HepG2 (cell line): ENCODE measurements around the gene WDR37. TPM values are rescaled to one million over a fixed set of nuclear protein-coding genes. Genes with fewer than 3 reads are reported as not detected.

Source experiments
- ATAC-seq: fragments of 200-7000 bp; cut with Tn5 transposase; 3 replicates; pipeline ENCODE4 v1.9.1; 2020; ENCODE audit warnings: mild to moderate bottlenecking, moderate library complexity
- BruUV-seq: library from RNA; stranded (reverse); fragments of 400-500 nt; replicated peaks from 2 replicates; lab custom pipeline; 2021; lab: Mats Ljungman, UMichigan
- CTCF ChIA-PET: fragments of 300-600 bp; formaldehyde crosslinking; extraction: SDS; loops from one replicate; lab custom pipeline; 2021; ENCODE audit warnings: low total read pairs, inconsistent platforms, low intra/inter-chr PET ratio; lab: Yijun Ruan, JAX
- POLR2A ChIA-PET: fragments of 350-600 bp; sonication (Branson Sonifier 250); formaldehyde crosslinking; loops from one replicate; lab custom pipeline; 2020; ENCODE audit warnings: antibody characterized with exemption, inconsistent platforms; lab: Yijun Ruan, JAX
- DNase-seq: peaks from one replicate; pipeline ENCODE4 v3.0.0-alpha.2; 2015; ENCODE audit warnings: low spot score
- FAIRE-seq: peaks from 3 replicates; lab custom pipeline; 2011; peaks lifted over from hg19 to GRCh38; lab: Jason Lieb, UNC
- H2AFZ ChIP-seq: one replicate; pipeline ENCODE4 v1.6.1; 2011; ENCODE audit warnings: low read length, inconsistent platforms
- H3K27ac ChIP-seq: fragments of 300-600 bp; 3 replicates; pipeline ENCODE4 v1.8.0; 2011; ENCODE audit warnings: mixed run types, mild to moderate bottlenecking, mixed read lengths, low read length, inconsistent platforms; ENCODE audit not compliant: insufficient read depth; ENCODE audit errors: extremely low read length
- H3K27me3 ChIP-seq, 2 experiments: fragments of 200-600 bp in 1 of 2; 2 replicates in 1 of 2; 3 replicates in 1 of 2; pipeline versions ENCODE4 v1.6.0 to v1.8.0; 2011; ENCODE audit warnings: low read length in 2 of 2, mild to moderate bottlenecking in 2 of 2, moderate library complexity in 2 of 2, inconsistent platforms in 1 of 2; ENCODE audit not compliant: insufficient read depth in 2 of 2, control insufficient read depth in 1 of 2
- H3K36me3 ChIP-seq, 2 experiments: fragments of 200-600 bp in 1 of 2; replicated peaks in 1 of 2; 2 replicates in 1 of 2; 3 replicates in 1 of 2; pipeline versions ENCODE4 v1.5.1 to v1.8.0; 2011; ENCODE audit warnings: low read length in 2 of 2, inconsistent platforms in 1 of 2; ENCODE audit not compliant: insufficient read depth in 2 of 2, control insufficient read depth in 1 of 2
- H3K4me1 ChIP-seq: 2 replicates; pipeline ENCODE4 v1.5.1; 2012; ENCODE audit warnings: low read length, inconsistent platforms; ENCODE audit not compliant: insufficient read depth
- H3K4me2 ChIP-seq: 2 replicates; pipeline ENCODE4 v1.6.0; 2011; ENCODE audit warnings: low read depth, low read length, inconsistent platforms
- H3K4me3 ChIP-seq, 3 experiments: fragments of 200-600 bp in 1 of 3; sonication (generic), shearing (Covaris generic) in 1 of 3; replicated peaks in 1 of 3; 2 replicates each; pipeline ENCODE4 v1.5.1; 2011 to 2016; ENCODE audit warnings: low read length in 3 of 3, inconsistent platforms in 2 of 3, low read depth in 2 of 3, mild to moderate bottlenecking in 2 of 3, control low read depth in 1 of 3, mixed read lengths in 1 of 3; ENCODE audit not compliant: insufficient read depth in 1 of 3
- H3K79me2 ChIP-seq: one replicate; pipeline ENCODE4 v1.6.1; 2011; ENCODE audit warnings: low read length, inconsistent platforms; ENCODE audit not compliant: insufficient read depth
- H3K9ac ChIP-seq: 2 replicates; pipeline ENCODE4 v1.6.0; 2011; ENCODE audit warnings: mild to moderate bottlenecking, low read depth, low read length, inconsistent platforms; ENCODE audit not compliant: insufficient read depth
- H3K9me3 ChIP-seq: 2 replicates; pipeline ENCODE4 v1.5.1; 2012; ENCODE audit warnings: mild to moderate bottlenecking, low read length
- H4K20me1 ChIP-seq: 2 replicates; pipeline ENCODE4 v1.6.0; 2011; ENCODE audit warnings: inconsistent platforms, mild to moderate bottlenecking, low read length, moderate library complexity; ENCODE audit not compliant: insufficient read depth
- ATAD3A ChIP-seq: sonication (generic); formaldehyde crosslinking; IDR thresholded peaks from 2 replicates; pipeline ENCODE4 v1.4.0; 2020; ENCODE audit warnings: missing genetic modification reagents
- MYNN ChIP-seq: sonication (generic); formaldehyde crosslinking; IDR thresholded peaks from 2 replicates; pipeline ENCODE4 v1.4.0; 2020; ENCODE audit warnings: mild to moderate bottlenecking, low read depth, missing genetic modification reagents
- NFIB ChIP-seq: sonication (generic); formaldehyde crosslinking; IDR thresholded peaks from 2 replicates; pipeline ENCODE4 v1.9.0; 2021; ENCODE audit warnings: missing genetic modification reagents, mild to moderate bottlenecking, borderline replicate concordance
- RCOR2 ChIP-seq: IDR thresholded peaks from 2 replicates; pipeline ENCODE4 v1.6.1; 2016; ENCODE audit warnings: missing biosample characterization, missing genetic modification reagents
- SNAI1 ChIP-seq: sonication (generic); formaldehyde crosslinking; IDR thresholded peaks from 2 replicates; pipeline ENCODE4 v1.5.0; 2020; ENCODE audit warnings: mild to moderate bottlenecking, missing genetic modification reagents, borderline replicate concordance
- TRIM22 ChIP-seq: fragments of 450-650 bp; IDR thresholded peaks from 2 replicates; pipeline ENCODE4 v1.6.1; 2017
- ZBTB21 ChIP-seq: sonication (generic); formaldehyde crosslinking; IDR thresholded peaks from 2 replicates; pipeline ENCODE4 v1.4.0; 2020; ENCODE audit warnings: missing genetic modification reagents
- ZBTB38 ChIP-seq: sonication (generic); formaldehyde crosslinking; IDR thresholded peaks from 2 replicates; pipeline ENCODE4 v1.5.1; 2020; ENCODE audit warnings: mild to moderate bottlenecking, missing genetic modification reagents
- ZKSCAN5 ChIP-seq: sonication (generic); formaldehyde crosslinking; IDR thresholded peaks from 2 replicates; pipeline ENCODE4 v1.5.1; 2020; ENCODE audit warnings: mild to moderate bottlenecking, missing genetic modification reagents
- ZNF230 ChIP-seq: sonication (generic); formaldehyde crosslinking; IDR thresholded peaks from 2 replicates; pipeline ENCODE4 v1.4.0; 2020; ENCODE audit warnings: mild to moderate bottlenecking, missing genetic modification reagents
- ZNF543 ChIP-seq: sonication (generic); formaldehyde crosslinking; IDR thresholded peaks from 2 replicates; pipeline ENCODE4 v1.4.0; 2020; ENCODE audit warnings: mild to moderate bottlenecking, missing genetic modification reagents
- ZNF589 ChIP-seq: sonication (generic); formaldehyde crosslinking; conservative IDR thresholded peaks from 2 replicates; pipeline ENCODE4 v1.8.0; 2022; ENCODE audit warnings: mild to moderate bottlenecking, moderate library complexity, missing genetic modification reagents
- ZNF615 ChIP-seq: sonication (generic); formaldehyde crosslinking; IDR thresholded peaks from 2 replicates; pipeline ENCODE4 v1.5.0; 2020; ENCODE audit warnings: mild to moderate bottlenecking, missing genetic modification reagents, borderline replicate concordance
- ZNF7 ChIP-seq: IDR thresholded peaks from 2 replicates; pipeline ENCODE4 v1.6.1; 2016; ENCODE audit warnings: missing biosample characterization, missing genetic modification reagents
- ZNF746 ChIP-seq: sonication (generic); formaldehyde crosslinking; IDR thresholded peaks from 2 replicates; pipeline ENCODE4 v1.8.0; 2022; ENCODE audit warnings: mild to moderate bottlenecking, missing genetic modification reagents
- WGBS: methylation state at CpG from one replicate; pipeline ENCODE4 v1.1.6; 2017; ENCODE audit warnings: low lambda C conversion rate; 5-methylcytosine and 5-hydroxymethylcytosine counted together
- in situ Hi-C: cut with HindIII; loops from 2 replicates; pipeline ENCODE4 v1.10.0; 2017; ENCODE audit warnings: low pct_unique_long_range_greater_than_20kb; ENCODE audit not compliant: extremely low pct_ligation_motif_present
- intact Hi-C: fragments of 100-400 bp; cut with micrococcal nuclease; formaldehyde crosslinking; loops from one replicate; pipeline ENCODE4 v1.10.0; 2022; ENCODE audit not compliant: unreplicated experiment
- polyA plus RNA-seq, 8 experiments: library from polyadenylated mRNA; depleted of rRNA in 3 of 8; stranded (reverse) in 7 of 8; unstranded in 1 of 8; fragments of >200 nt; fragmentation: Illumina TruSeq in 4 of 8; extraction: Trizol in 4 of 8; gene quantifications; 2 replicates each; pipeline versions ENCODE4 v1.2.1 to v1.2.3, GENCODE V29; 2011 to 2016; ENCODE audit warnings: low read depth in 4 of 8, missing spikeins in 1 of 8, mixed read lengths in 1 of 8; ENCODE audit not compliant: insufficient read depth in 1 of 8
- total RNA-seq, 5 experiments: library from RNA; depleted of rRNA; stranded (reverse); fragments of >200 nt; fragmentation: Illumina TruSeq; extraction: Trizol; gene quantifications; 2 replicates each; pipeline ENCODE4 v1.2.3, GENCODE V29; 2016; ENCODE audit warnings: low read depth in 1 of 5

Gene WDR37
- total and polyA plus RNA-seq, 2 of the 13 experiments (the other 11 are each of a cell fraction or from before 2014, with no cell fraction given): 5.9 to 7.5 TPM

GRCh38 chr10:1128115-1128514, 71.9 kb downstream of the WDR37 start:
- H3K27ac ChIP-seq: no peak overlapping the region
- H3K9ac ChIP-seq: no peak overlapping the region
- 90% methylated on average over 2 of the region's 2 CpGs for WGBS
- H3K4me2 ChIP-seq: no peak overlapping the region
- no TSS peak for BruUV-seq
- TF ChIP-seq ZBTB21 (CRISPR knock-in tag): no peak
- TF ChIP-seq ZNF7 (CRISPR knock-in tag): 0 out of 2 replicates have a peak, but pooled peaks have one; percentile 12
- ChIA-PET POLR2A (no interaction called here), CTCF (no interaction called here)
- no peaks in the 10 kb centered on the region for H4K20me1 ChIP-seq
- in situ Hi-C loops (no loop called here), intact Hi-C loops (no loop called here)
- no peak overlapping the region for H2AFZ ChIP-seq
- peaks cover 23 to 68% of the 10 kb centered on the region in 2 experiments; a peak in 4 of 5 replicates for H3K36me3 ChIP-seq
- ATAC-seq (no peak), FAIRE-seq (no peak), DNase-seq (no peak)
- no peaks in the 10 kb centered on the region for H3K9me3 ChIP-seq
- no peaks in the 10 kb centered on the region for H3K79me2 ChIP-seq
- H3K27me3 ChIP-seq: no peaks in the 10 kb centered on the region
- H3K4me1 ChIP-seq: no peaks in the 10 kb centered on the region
- no peak overlapping the region for H3K4me3 ChIP-seq

- H3K79me2 ChIP-seq: no peaks in the 10 kb centered on the region
- no peak overlapping the region for H3K4me2 ChIP-seq
- ATAC-seq (no peak), FAIRE-seq (no peak), DNase-seq (no peak)
- H4K20me1 ChIP-seq: no peaks in the 10 kb centered on the region
- POLR2A ChIA-PET: no interaction called here
- no peak overlapping the region for H3K9ac ChIP-seq
- CTCF ChIA-PET: no interaction called here
- BruUV-seq: no TSS peak
- H3K27ac ChIP-seq: no peak overlapping the region
- H3K9me3 ChIP-seq: no peaks in the 10 kb centered on the region
- TF ChIP-seq ZNF615 (CRISPR knock-in tag) (no peak), ZNF543 (CRISPR knock-in tag) (no peak), MYNN (CRISPR knock-in tag) (no peak), ZNF230 (CRISPR knock-in tag) (no peak), NFIB (no peak), ATAD3A (CRISPR knock-in tag) (no peak), RCOR2 (no peak), ZBTB38 (CRISPR knock-in tag) (no peak), ZKSCAN5 (CRISPR knock-in tag) (no peak), SNAI1 (no peak), ZNF589 (no peak), ZNF746 (CRISPR knock-in tag) (no peak), TRIM22 (no peak)
- H3K27me3 ChIP-seq: no peaks in the 10 kb centered on the region
- intact Hi-C loops (no loop called here), in situ Hi-C loops (no loop called here)
- 94% methylated on average over 21 of the region's 21 CpGs for WGBS
- no peaks in the 10 kb centered on the region for H3K4me1 ChIP-seq
- H3K4me3 ChIP-seq: no peak overlapping the region
- H2AFZ ChIP-seq: no peak overlapping the region
- peaks cover 23 to 68% of the 10 kb centered on the region in 2 experiments; a peak in 4 of 5 replicates for H3K36me3 ChIP-seq
These were observed 72.5 kb downstream of the WDR37 start for GRCh38 chr10:1128649-1129048.
